CD14-positive monocyte (primary cell): ENCODE results near the gene JAKMIP2. TPM values are rescaled to one million over a fixed set of nuclear protein-coding genes. Genes with fewer than 3 reads are reported as not detected.
A peak's percentile ranks its signal among the peaks of the same experiment; 100 is the strongest.

ENCODE experiments used
- DNase-seq, 3 donors: peaks; one replicate each; pipeline ENCODE4 v3.0.0-alpha.2; 2011 to 2022
- H2AFZ ChIP-seq: 2 replicates; pipeline ENCODE4 v1.6.0; 2012; ENCODE audit warnings: mild to moderate bottlenecking, low read depth, low read length, inconsistent platforms; ENCODE audit not compliant: insufficient read depth, poor library complexity, severe bottlenecking
- H3K27ac ChIP-seq, 2 donors: 1 replicate in 1 of 2; 2 replicates in 1 of 2; pipeline ENCODE4 v1.5.1; 2012 to 2013; ENCODE audit warnings: low read length in 2 of 2, control low read depth in 1 of 2, inconsistent platforms in 1 of 2, low read depth in 1 of 2, mild to moderate bottlenecking in 1 of 2
- H3K27me3 ChIP-seq, 2 donors: one replicate each; pipeline versions ENCODE4 v1.6.0 to v1.6.1; 2011 to 2013; ENCODE audit warnings: low read length in 2 of 2; ENCODE audit not compliant: control insufficient read depth in 2 of 2, insufficient read depth in 2 of 2
- H3K36me3 ChIP-seq, 2 donors: replicated peaks in 1 of 2; 1 replicate in 1 of 2; 2 replicates in 1 of 2; pipeline versions ENCODE4 v1.5.1 to v1.6.1; 2012 to 2013; ENCODE audit warnings: low read length in 2 of 2, control low read depth in 1 of 2, inconsistent platforms in 1 of 2, mild to moderate bottlenecking in 1 of 2; ENCODE audit not compliant: insufficient read depth in 2 of 2, control insufficient read depth in 1 of 2
- H3K4me1 ChIP-seq, 2 donors: 1 replicate in 1 of 2; 2 replicates in 1 of 2; pipeline versions ENCODE4 v1.5.1 to v1.6.1; 2012 to 2013; ENCODE audit warnings: low read length in 2 of 2, control low read depth in 1 of 2, inconsistent platforms in 1 of 2, mild to moderate bottlenecking in 1 of 2, moderate library complexity in 1 of 2; ENCODE audit not compliant: insufficient read depth in 2 of 2, control insufficient read depth in 1 of 2
- H3K4me2 ChIP-seq: replicated peaks from 2 replicates; pipeline ENCODE3; 2012; ENCODE audit warnings: low read length, moderate library complexity, mild to moderate bottlenecking; ENCODE audit not compliant: poor library complexity, severe bottlenecking; ENCODE audit errors: extremely low read depth
- H3K4me3 ChIP-seq, 3 experiments: fragments of 200-600 bp in 1 of 3; sonication (generic) in 1 of 3; replicated peaks in 1 of 3; 1 replicate in 2 of 3; 2 replicates in 1 of 3; pipeline ENCODE4 v1.5.1; 2011 to 2013; ENCODE audit warnings: low read length in 3 of 3, mild to moderate bottlenecking in 3 of 3, control low read depth in 2 of 3, low read depth in 2 of 3, inconsistent platforms in 1 of 3, moderate library complexity in 1 of 3
- H3K79me2 ChIP-seq: 2 replicates; pipeline ENCODE4 v1.6.0; 2012; ENCODE audit warnings: mild to moderate bottlenecking, control low read depth, inconsistent platforms, low read length, moderate library complexity; ENCODE audit not compliant: insufficient read depth
- H3K9ac ChIP-seq: 2 replicates; pipeline ENCODE4 v1.6.0; 2017; ENCODE audit warnings: low read length, mild to moderate bottlenecking; ENCODE audit not compliant: insufficient read depth, poor library complexity, severe bottlenecking
- H3K9me3 ChIP-seq, 2 donors: replicated peaks in 1 of 2; 1 replicate in 1 of 2; 2 replicates in 1 of 2; pipeline versions ENCODE4 v1.5.1 to v1.6.1; 2012 to 2013; ENCODE audit warnings: low read length in 2 of 2, control low read depth in 1 of 2; ENCODE audit not compliant: control insufficient read depth in 1 of 2, insufficient read depth in 1 of 2
- H4K20me1 ChIP-seq: 2 replicates; pipeline ENCODE4 v1.6.0; 2012; ENCODE audit warnings: mild to moderate bottlenecking, low read length, control low read depth, moderate library complexity; ENCODE audit not compliant: insufficient read depth
- H3K27ac Mint-ChIP-seq, 7 donors: one replicate each; pipeline ENCODE4 v1.8.0; 2020; ENCODE audit warnings: mild to moderate bottlenecking in 7 of 7, mixed read lengths in 7 of 7, moderate library complexity in 6 of 7, inconsistent platforms in 2 of 7
- H3K27me3 Mint-ChIP-seq, 3 donors: one replicate each; pipeline ENCODE4 v1.8.0; 2021 to 2022; ENCODE audit warnings: low read depth in 3 of 3, mild to moderate bottlenecking in 3 of 3, mixed read lengths in 3 of 3, moderate library complexity in 3 of 3, inconsistent platforms in 1 of 3
- H3K36me3 Mint-ChIP-seq, 2 donors: one replicate each; pipeline ENCODE4 v1.8.0; 2020; ENCODE audit warnings: mixed read lengths in 2 of 2, inconsistent platforms in 1 of 2, mild to moderate bottlenecking in 1 of 2
- H3K4me1 Mint-ChIP-seq: one replicate; pipeline ENCODE4 v1.8.0; 2020; ENCODE audit warnings: mild to moderate bottlenecking, mixed read lengths
- H3K4me3 Mint-ChIP-seq, 2 donors: one replicate each; pipeline ENCODE4 v1.8.0; 2020; ENCODE audit warnings: mild to moderate bottlenecking in 2 of 2, mixed read lengths in 2 of 2, moderate library complexity in 1 of 2
- H3K9me3 Mint-ChIP-seq, 7 donors: one replicate each; pipeline ENCODE4 v1.8.0; 2020 to 2022; ENCODE audit warnings: mixed read lengths in 7 of 7, mild to moderate bottlenecking in 6 of 7, moderate library complexity in 6 of 7, inconsistent platforms in 2 of 7
- WGBS: methylation state at CpG from one replicate; pipeline ENCODE4 v1.1.5; 2013; ENCODE audit warnings: missing lambda C conversion rate; ENCODE audit not compliant: insufficient coverage; 5-methylcytosine and 5-hydroxymethylcytosine counted together
- intact Hi-C, 2 donors: fragments of 100-400 bp; cut with micrococcal nuclease; formaldehyde crosslinking; loops; one replicate each; pipeline versions ENCODE4 v1.15.0 to v1.15.1; 2023
- polyA plus RNA-seq, 3 donors: library from polyadenylated mRNA; depleted of rRNA in 1 of 3; unstranded in 2 of 3; stranded (reverse) in 1 of 3; fragments of 300-500 nt in 2 of 3; fragments of >200 nt in 1 of 3; fragmentation: Illumina TruSeq in 2 of 3; gene quantifications; 1 replicate in 2 of 3; 2 replicates in 1 of 3; pipeline ENCODE4 v1.2.3, GENCODE V29; 2012 to 2021
- TF ChIP-seq, protein P1 (sequence below): fragments of 200-600 bp; IDR thresholded peaks from one replicate; pipeline ENCODE4 v1.8.0; 2022; ENCODE audit warnings: antibody characterized with exemption, mild to moderate bottlenecking

JAKMIP2 gene
- polyA plus RNA-seq, 3 donors: 0.02 TPM; not detected in 2

DNA sequence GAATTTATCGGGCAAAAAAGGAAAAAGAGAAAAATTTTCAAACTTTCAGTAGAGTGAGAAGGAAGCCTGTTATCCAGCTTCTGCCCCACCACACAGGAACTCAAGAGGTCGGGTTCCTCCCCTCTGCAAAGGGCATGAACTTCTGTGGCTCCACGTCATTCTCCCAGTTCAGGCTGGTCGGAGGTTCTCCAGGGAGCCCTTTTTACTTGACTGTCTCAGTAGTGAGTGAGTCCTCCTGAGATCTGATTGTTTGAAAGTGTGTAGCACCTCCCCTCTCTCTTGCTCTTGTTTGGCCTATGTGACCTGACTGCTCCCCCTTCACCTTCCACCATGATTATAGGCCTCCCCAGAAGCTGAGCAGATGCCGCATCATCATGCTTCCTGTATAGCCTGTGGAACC, 39.2 kb upstream of the JAKMIP2 start:
- Histone ChIP-seq H3K36me3 (no peaks in the 10 kb centered on the region), H4K20me1 (no peaks in the 10 kb centered on the region), H3K4me3 (no peak overlapping the region), H3K9ac (no peak overlapping the region), H3K4me2 (no peak overlapping the region), H3K27me3 (no peaks in the 10 kb centered on the region), H3K9me3 (no peaks in the 10 kb centered on the region), H3K27ac (no peak overlapping the region), H3K4me1 (no peaks in the 10 kb centered on the region), H2AFZ (peak overlapping the region; percentile 18), H3K79me2 (no peaks in the 10 kb centered on the region)
- Mint-ChIP-seq H3K27me3 (peaks cover 0 to 3% (median 0%) of the 10 kb centered on the region in 3 donors), H3K27ac (peak overlapping the region in 5 of 7 donors; percentile 25 to 85 (median 63)), H3K36me3 (no peaks in the 10 kb centered on the region), H3K4me3 (no peak overlapping the region), H3K4me1 (peaks cover 13% of the 10 kb centered on the region), H3K9me3 (no peaks in the 10 kb centered on the region)
- WGBS: no CpG with 5 or more reads among the region's 5 CpGs
- intact Hi-C loops: loop anchor here (1.0 to 10.0 kb wide), 3 partner anchors 57 to 193 kb away; no protein-coding TSS in a partner anchor
- TF ChIP-seq, protein P1, sequence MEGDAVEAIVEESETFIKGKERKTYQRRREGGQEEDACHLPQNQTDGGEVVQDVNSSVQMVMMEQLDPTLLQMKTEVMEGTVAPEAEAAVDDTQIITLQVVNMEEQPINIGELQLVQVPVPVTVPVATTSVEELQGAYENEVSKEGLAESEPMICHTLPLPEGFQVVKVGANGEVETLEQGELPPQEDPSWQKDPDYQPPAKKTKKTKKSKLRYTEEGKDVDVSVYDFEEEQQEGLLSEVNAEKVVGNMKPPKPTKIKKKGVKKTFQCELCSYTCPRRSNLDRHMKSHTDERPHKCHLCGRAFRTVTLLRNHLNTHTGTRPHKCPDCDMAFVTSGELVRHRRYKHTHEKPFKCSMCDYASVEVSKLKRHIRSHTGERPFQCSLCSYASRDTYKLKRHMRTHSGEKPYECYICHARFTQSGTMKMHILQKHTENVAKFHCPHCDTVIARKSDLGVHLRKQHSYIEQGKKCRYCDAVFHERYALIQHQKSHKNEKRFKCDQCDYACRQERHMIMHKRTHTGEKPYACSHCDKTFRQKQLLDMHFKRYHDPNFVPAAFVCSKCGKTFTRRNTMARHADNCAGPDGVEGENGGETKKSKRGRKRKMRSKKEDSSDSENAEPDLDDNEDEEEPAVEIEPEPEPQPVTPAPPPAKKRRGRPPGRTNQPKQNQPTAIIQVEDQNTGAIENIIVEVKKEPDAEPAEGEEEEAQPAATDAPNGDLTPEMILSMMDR: no peak
- DNase-seq: peak in 1 of 3 donors; percentile 20

DNA sequence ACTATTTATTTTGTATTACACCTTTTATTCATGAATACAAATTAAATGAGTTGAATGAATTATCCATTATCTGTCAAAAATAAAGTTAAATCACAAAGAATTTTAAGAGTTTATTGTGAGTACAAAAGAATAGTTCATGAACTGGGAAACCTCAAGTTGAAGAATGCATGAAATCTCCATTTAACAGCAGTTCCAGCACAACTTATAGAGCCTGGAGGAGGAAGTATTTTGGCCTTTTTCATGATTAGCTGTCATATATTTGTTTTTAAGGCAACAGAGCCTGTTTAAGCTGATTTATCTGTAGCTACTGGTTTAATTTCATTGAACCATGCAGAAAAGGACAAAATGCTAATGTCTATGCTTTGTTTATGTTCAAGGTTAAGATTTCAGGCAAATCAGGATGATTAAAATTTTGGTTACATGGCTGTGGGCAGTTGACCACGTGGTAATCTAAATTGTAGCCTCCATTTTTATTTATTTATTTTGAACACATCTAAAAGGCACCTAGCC, 36.8 kb upstream of the JAKMIP2 start:
- Mint-ChIP-seq H3K27ac (no peak overlapping the region), H3K27me3 (peaks cover 0 to 3% (median 0%) of the 10 kb centered on the region in 3 donors), H3K4me3 (no peak overlapping the region), H3K4me1 (peaks cover 15% of the 10 kb centered on the region), H3K9me3 (peaks cover 0 to 2% (median 0%) of the 10 kb centered on the region in 7 donors), H3K36me3 (no peaks in the 10 kb centered on the region)
- H3K27ac ChIP-seq: no peak overlapping the region
- H3K79me2 ChIP-seq: no peaks in the 10 kb centered on the region
- TF ChIP-seq, protein P1: no peak
- H3K9me3 ChIP-seq: no peaks in the 10 kb centered on the region
- no peak overlapping the region for H3K4me2 ChIP-seq
- H3K4me3 ChIP-seq: no peak overlapping the region
- intact Hi-C loops: no loop called here
- DNase-seq: no peak
- WGBS: no CpG with 5 or more reads among the region's 1 CpG
- H3K36me3 ChIP-seq: no peaks in the 10 kb centered on the region
- H3K9ac ChIP-seq: no peak overlapping the region
- no peaks in the 10 kb centered on the region for H3K4me1 ChIP-seq
- H4K20me1 ChIP-seq: no peaks in the 10 kb centered on the region
- H3K27me3 ChIP-seq: no peaks in the 10 kb centered on the region
- no peak overlapping the region for H2AFZ ChIP-seq
